ENCODE measurements around the gene NFE2L2. TPM values are rescaled to one million over a fixed set of nuclear protein-coding genes. Genes with fewer than 3 reads are reported as not detected.

Gene NFE2L2
- total and polyA plus RNA-seq, 5 donors from 2014 or later, result 44.5 to 121 (median 60.4) TPM

DNA sequence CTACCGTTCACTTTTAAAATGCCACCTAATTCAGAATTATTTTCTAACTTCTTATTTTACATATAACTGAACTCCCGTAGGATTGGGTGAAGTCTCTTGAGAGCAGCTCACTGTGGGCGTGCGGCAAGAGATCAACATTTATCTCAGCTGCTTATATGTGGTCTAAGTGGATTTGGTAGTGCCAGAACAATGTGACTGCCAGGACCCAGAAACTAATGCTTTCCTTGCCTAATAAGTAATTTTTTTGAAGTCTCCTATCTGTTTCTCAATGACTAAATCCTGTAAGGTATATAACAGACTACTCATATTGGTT lies 11.2 kb upstream of the NFE2L2 start:
- Histone ChIP-seq H3K36me3 (ENCODE audit: control insufficient read depth, insufficient read depth, low read length) (no peaks in the 10 kb centered on the region), H3K4me1 (ENCODE audit: control insufficient read depth, insufficient read depth, low read length, poor library complexity, severe bottlenecking) (no peaks in the 10 kb centered on the region), H3K27ac (ENCODE audit: insufficient read depth, low read length, poor library complexity, severe bottlenecking) (no peak overlapping the region), H3K4me3 (ENCODE audit: low read depth, low read length) (no peak overlapping the region), H3K9me3 (ENCODE audit: control insufficient read depth in 2 of 2, low read length in 2 of 2) (no peaks in the 10 kb centered on the region), H3K27me3 (ENCODE audit: control insufficient read depth, insufficient read depth, low read length) (no peaks in the 10 kb centered on the region)
- H3K27me3 Mint-ChIP-seq, result no peaks in the 10 kb centered on the region
- peaks cover 0 to 2% (median under 1%) of the 10 kb centered on the region in 4 donors for H3K4me1 Mint-ChIP-seq
- H3K27ac Mint-ChIP-seq, result no peak overlapping the region
- ATAC-seq (ENCODE audit: low read depth in 2 of 2), result no peak
- H3K4me3 Mint-ChIP-seq, result no peak overlapping the region
- no peaks in the 10 kb centered on the region for H3K36me3 Mint-ChIP-seq
- DNase-seq, result no peak
- no peaks in the 10 kb centered on the region for H3K9me3 Mint-ChIP-seq

DNA sequence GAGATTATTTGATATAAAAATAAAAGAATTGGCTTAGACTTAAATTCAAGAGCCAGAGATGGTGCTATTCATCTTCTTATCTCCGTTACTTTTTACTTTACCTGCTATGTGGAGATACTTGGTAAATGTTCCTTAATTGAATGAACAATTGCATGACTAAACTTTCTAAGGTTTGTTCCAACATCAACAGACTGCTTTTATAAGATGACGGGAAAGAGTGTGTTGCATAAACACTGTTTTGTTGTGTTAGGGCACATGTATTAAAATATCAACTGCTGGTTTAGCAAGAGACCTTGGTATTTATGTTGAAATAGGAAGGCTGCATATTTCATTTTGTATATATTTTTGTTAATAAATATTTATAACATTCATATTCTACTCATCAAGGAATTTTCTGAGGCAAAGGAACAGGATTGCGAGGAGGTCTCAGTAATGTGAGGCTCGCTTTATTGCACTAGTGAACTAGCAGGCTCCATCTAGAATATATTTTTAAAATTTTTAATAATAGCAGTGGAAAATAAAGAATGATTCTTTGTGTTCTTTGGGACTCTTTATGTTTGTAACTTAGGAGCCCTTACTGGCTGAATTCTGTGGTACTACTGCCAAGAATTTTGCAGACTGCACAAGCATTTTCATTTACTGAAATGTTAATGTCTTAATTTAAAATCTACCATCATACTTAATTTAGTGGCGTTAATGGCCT lies 10.7 kb upstream of the NFE2L2 start:
- no peak overlapping the region for H3K4me3 ChIP-seq (ENCODE audit: low read depth, low read length)
- H3K27ac ChIP-seq (ENCODE audit: insufficient read depth, low read length, poor library complexity, severe bottlenecking), result no peak overlapping the region
- Mint-ChIP-seq H3K9me3 (no peaks in the 10 kb centered on the region), H3K27me3 (no peaks in the 10 kb centered on the region), H3K27ac (no peak overlapping the region), H3K4me1 (peaks cover 0 to 2% (median under 1%) of the 10 kb centered on the region in 4 donors), H3K4me3 (no peak overlapping the region), H3K36me3 (no peaks in the 10 kb centered on the region)
- no peaks in the 10 kb centered on the region for H3K9me3 ChIP-seq (ENCODE audit: control insufficient read depth in 2 of 2, low read length in 2 of 2)
- no peak for DNase-seq
- ATAC-seq (ENCODE audit: low read depth in 2 of 2), result no peak
- no peaks in the 10 kb centered on the region for H3K4me1 ChIP-seq (ENCODE audit: control insufficient read depth, insufficient read depth, low read length, poor library complexity, severe bottlenecking)
- H3K36me3 ChIP-seq (ENCODE audit: control insufficient read depth, insufficient read depth, low read length), result no peaks in the 10 kb centered on the region
- no peaks in the 10 kb centered on the region for H3K27me3 ChIP-seq (ENCODE audit: control insufficient read depth, insufficient read depth, low read length)

DNA sequence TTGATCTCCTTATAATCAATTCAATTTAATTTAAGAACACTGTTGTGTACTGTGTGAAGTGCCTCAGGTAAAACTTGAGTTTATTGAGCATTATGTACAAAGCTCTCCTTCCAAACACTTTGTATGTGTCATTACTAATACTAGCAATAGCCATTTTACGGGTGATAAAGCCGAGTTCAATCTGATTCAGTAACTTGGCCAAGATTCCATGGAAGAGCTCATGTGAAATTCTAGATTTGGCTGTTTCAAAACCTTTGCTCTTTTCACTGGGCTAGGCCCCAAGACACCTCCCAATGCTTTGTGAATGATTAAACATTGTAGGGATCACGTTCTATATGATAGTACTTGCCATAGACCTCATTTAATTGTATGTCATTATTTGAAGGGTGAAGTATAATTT lies 8.9 kb upstream of the NFE2L2 start:
- Histone ChIP-seq H3K36me3 (ENCODE audit: control insufficient read depth, insufficient read depth, low read length) (no peaks in the 10 kb centered on the region), H3K27ac (ENCODE audit: insufficient read depth, low read length, poor library complexity, severe bottlenecking) (no peak overlapping the region), H3K9me3 (ENCODE audit: control insufficient read depth in 2 of 2, low read length in 2 of 2) (no peaks in the 10 kb centered on the region), H3K4me1 (ENCODE audit: control insufficient read depth, insufficient read depth, low read length, poor library complexity, severe bottlenecking) (no peaks in the 10 kb centered on the region), H3K27me3 (ENCODE audit: control insufficient read depth, insufficient read depth, low read length) (no peaks in the 10 kb centered on the region), H3K4me3 (ENCODE audit: low read depth, low read length) (no peak overlapping the region)
- H3K27ac Mint-ChIP-seq, result no peak overlapping the region
- H3K4me3 Mint-ChIP-seq, result no peak overlapping the region
- ATAC-seq (ENCODE audit: low read depth in 2 of 2) (no peak), DNase-seq (no peak)
- H3K9me3 Mint-ChIP-seq, result no peaks in the 10 kb centered on the region
- H3K27me3 Mint-ChIP-seq, result no peaks in the 10 kb centered on the region
- no peaks in the 10 kb centered on the region for H3K36me3 Mint-ChIP-seq
- peaks cover 0 to 2% (median 2%) of the 10 kb centered on the region in 4 donors for H3K4me1 Mint-ChIP-seq

DNA sequence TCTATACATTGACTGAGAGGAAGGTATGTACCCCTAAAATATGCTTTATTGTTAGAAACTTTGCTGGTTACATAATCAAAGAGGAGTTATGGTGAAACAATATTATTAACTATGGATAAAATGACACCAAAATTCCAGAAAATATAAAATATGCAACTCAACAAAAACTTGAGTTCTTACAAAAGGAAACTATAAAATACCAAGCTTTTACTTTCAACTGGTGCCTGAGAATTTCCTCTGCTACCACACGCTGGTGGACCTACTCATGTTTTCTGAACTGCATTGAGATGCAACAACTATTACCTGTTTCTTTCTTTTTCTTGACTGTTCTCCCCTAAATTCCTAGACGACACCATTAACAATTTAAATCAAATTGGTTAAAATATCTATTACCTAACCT lies 8.2 kb upstream of the NFE2L2 start:
- Histone ChIP-seq H3K27ac (ENCODE audit: insufficient read depth, low read length, poor library complexity, severe bottlenecking) (no peak overlapping the region), H3K9me3 (ENCODE audit: control insufficient read depth in 2 of 2, low read length in 2 of 2) (no peaks in the 10 kb centered on the region), H3K4me1 (ENCODE audit: control insufficient read depth, insufficient read depth, low read length, poor library complexity, severe bottlenecking) (no peaks in the 10 kb centered on the region), H3K4me3 (ENCODE audit: low read depth, low read length) (no peak overlapping the region), H3K27me3 (ENCODE audit: control insufficient read depth, insufficient read depth, low read length) (no peaks in the 10 kb centered on the region), H3K36me3 (ENCODE audit: control insufficient read depth, insufficient read depth, low read length) (no peaks in the 10 kb centered on the region)
- Mint-ChIP-seq H3K4me1 (peaks cover under 1 to 9% (median 2%) of the 10 kb centered on the region in 4 donors), H3K36me3 (no peaks in the 10 kb centered on the region), H3K27me3 (no peaks in the 10 kb centered on the region), H3K27ac (no peak overlapping the region), H3K9me3 (no peaks in the 10 kb centered on the region), H3K4me3 (no peak overlapping the region)
- DNase-seq, result no peak
- no peak for ATAC-seq (ENCODE audit: low read depth in 2 of 2)

DNA sequence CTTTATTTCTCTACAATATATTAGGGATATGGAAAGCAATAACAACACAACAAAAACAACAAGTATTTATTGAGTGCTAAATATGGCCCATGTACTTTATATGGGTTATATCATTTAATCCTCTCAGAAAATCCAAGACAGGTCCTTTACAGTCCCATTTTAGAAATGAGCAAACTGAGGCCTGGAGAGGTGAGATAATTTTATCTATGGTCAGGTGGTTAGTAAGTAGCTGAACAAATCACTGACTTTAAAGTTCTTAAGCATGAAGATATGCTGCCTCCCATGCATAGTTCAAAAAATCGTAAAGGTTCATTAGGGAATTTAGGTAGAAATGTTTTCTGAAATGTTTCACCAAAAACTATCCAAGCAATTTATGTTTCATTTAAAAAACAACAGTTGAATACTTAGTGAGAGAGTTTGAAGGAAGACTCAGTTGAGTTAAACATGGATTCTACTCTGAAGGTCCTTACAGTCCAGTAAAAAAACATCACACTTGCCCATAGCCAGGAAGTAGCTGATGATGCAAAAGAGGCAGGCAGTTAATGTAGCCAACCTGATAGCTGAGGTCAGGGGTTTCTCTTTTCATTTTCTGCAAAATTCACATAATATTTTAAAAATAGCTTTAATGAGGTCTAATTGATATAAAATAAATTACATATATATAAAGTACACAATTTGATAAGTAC lies 7.6 kb upstream of the NFE2L2 start:
- H3K27ac ChIP-seq (ENCODE audit: insufficient read depth, low read length, poor library complexity, severe bottlenecking), result no peak overlapping the region
- H3K27me3 ChIP-seq (ENCODE audit: control insufficient read depth, insufficient read depth, low read length), result no peaks in the 10 kb centered on the region
- Mint-ChIP-seq H3K27me3 (no peaks in the 10 kb centered on the region), H3K27ac (no peak overlapping the region), H3K9me3 (no peaks in the 10 kb centered on the region), H3K36me3 (no peaks in the 10 kb centered on the region), H3K4me1 (peaks cover 2 to 15% (median 5%) of the 10 kb centered on the region in 4 donors), H3K4me3 (no peak overlapping the region)
- no peaks in the 10 kb centered on the region for H3K9me3 ChIP-seq (ENCODE audit: control insufficient read depth in 2 of 2, low read length in 2 of 2)
- DNase-seq (no peak), ATAC-seq (ENCODE audit: low read depth in 2 of 2) (no peak)
- H3K36me3 ChIP-seq (ENCODE audit: control insufficient read depth, insufficient read depth, low read length), result no peaks in the 10 kb centered on the region
- no peak overlapping the region for H3K4me3 ChIP-seq (ENCODE audit: low read depth, low read length)
- H3K4me1 ChIP-seq (ENCODE audit: control insufficient read depth, insufficient read depth, low read length, poor library complexity, severe bottlenecking), result no peaks in the 10 kb centered on the region

DNA sequence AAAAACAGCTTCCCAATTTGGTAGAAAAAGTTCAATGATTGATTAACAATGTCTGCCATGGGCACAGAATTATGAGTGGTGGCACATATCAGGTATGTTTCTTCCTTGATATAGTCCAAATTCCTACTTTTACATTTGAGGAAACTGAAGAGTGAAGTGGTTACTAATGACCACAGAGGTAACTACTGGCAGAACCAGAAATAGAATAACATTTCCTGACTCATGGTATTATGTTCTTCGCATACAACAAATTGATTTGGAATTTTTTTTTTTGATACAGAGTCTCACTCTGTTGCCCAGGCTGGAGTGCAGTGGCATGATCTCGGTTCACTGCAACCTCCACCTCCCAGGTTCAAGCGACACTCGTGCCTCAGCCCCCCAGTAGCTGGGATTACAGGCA lies 6.0 kb upstream of the NFE2L2 start:
- H3K9me3 Mint-ChIP-seq, result no peaks in the 10 kb centered on the region
- no peak overlapping the region for H3K27ac Mint-ChIP-seq

DNA sequence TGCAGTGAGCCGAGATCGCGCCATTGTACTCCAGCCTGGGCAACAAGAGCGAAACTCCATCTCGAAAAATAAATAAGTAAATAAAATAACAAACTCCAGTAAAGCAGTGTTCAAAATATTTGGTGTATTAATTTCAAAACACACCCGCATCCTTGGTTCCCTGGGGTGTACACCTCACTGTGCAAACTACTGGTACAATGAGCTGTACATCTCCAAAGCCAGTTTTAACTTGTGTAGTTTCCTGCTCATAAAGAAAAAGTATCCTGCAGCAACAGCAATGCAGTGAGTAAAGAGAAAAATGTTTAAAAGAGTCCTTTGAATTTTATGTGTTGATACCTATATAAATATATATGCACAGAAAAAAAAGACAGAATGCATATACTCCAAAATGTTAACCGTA lies 4.4 kb upstream of the NFE2L2 start:
- Histone ChIP-seq H3K27ac (ENCODE audit: insufficient read depth, low read length, poor library complexity, severe bottlenecking) (no peak overlapping the region), H3K27me3 (ENCODE audit: control insufficient read depth, insufficient read depth, low read length) (no peaks in the 10 kb centered on the region), H3K9me3 (ENCODE audit: control insufficient read depth in 2 of 2, low read length in 2 of 2) (no peaks in the 10 kb centered on the region), H3K4me1 (ENCODE audit: control insufficient read depth, insufficient read depth, low read length, poor library complexity, severe bottlenecking) (peaks cover 19% of the 10 kb centered on the region), H3K4me3 (ENCODE audit: low read depth, low read length) (no peak overlapping the region), H3K36me3 (ENCODE audit: control insufficient read depth, insufficient read depth, low read length) (no peaks in the 10 kb centered on the region)
- no peak for DNase-seq
- Mint-ChIP-seq H3K36me3 (no peaks in the 10 kb centered on the region), H3K4me3 (no peak overlapping the region), H3K27ac (no peak overlapping the region), H3K27me3 (no peaks in the 10 kb centered on the region), H3K9me3 (no peaks in the 10 kb centered on the region), H3K4me1 (peaks cover 15 to 31% (median 22%) of the 10 kb centered on the region in 4 donors)
- ATAC-seq (ENCODE audit: low read depth in 2 of 2), result no peak

More for the DNA sequence above, 6.0 kb upstream of the NFE2L2 start:
- ATAC-seq (ENCODE audit: low read depth in 2 of 2) (no peak), DNase-seq (no peak)
- Histone ChIP-seq H3K36me3 (ENCODE audit: control insufficient read depth, insufficient read depth, low read length) (no peaks in the 10 kb centered on the region), H3K4me1 (ENCODE audit: control insufficient read depth, insufficient read depth, low read length, poor library complexity, severe bottlenecking) (peaks cover 11% of the 10 kb centered on the region), H3K27ac (ENCODE audit: insufficient read depth, low read length, poor library complexity, severe bottlenecking) (no peak overlapping the region), H3K9me3 (ENCODE audit: control insufficient read depth in 2 of 2, low read length in 2 of 2) (no peaks in the 10 kb centered on the region), H3K27me3 (ENCODE audit: control insufficient read depth, insufficient read depth, low read length) (no peaks in the 10 kb centered on the region), H3K4me3 (ENCODE audit: low read depth, low read length) (no peak overlapping the region)
- no peak overlapping the region for H3K4me3 Mint-ChIP-seq
- no peaks in the 10 kb centered on the region for H3K36me3 Mint-ChIP-seq
- no peaks in the 10 kb centered on the region for H3K27me3 Mint-ChIP-seq
- peaks cover 11 to 31% (median 19%) of the 10 kb centered on the region in 4 donors for H3K4me1 Mint-ChIP-seq
